HepG2 (cell line): ENCODE data around the gene C5orf47. TPM values are rescaled to one million over a fixed set of nuclear protein-coding genes. Genes with fewer than 3 reads are reported as not detected.

Source experiments
- CTCF ChIP-seq: sonication (generic); formaldehyde crosslinking; IDR thresholded peaks from 2 replicates; pipeline ENCODE4 v1.5.0; 2020; ENCODE audit warnings: mild to moderate bottlenecking, missing genetic modification reagents, moderate library complexity
- ELF1 ChIP-seq: sonication (generic); formaldehyde crosslinking; IDR thresholded peaks from 2 replicates; pipeline ENCODE4 v1.4.0; 2020; ENCODE audit warnings: missing genetic modification reagents
- GABPB1 ChIP-seq: IDR thresholded peaks from 2 replicates; pipeline ENCODE4 v1.6.1; 2016; ENCODE audit warnings: mild to moderate bottlenecking, missing genetic modification reagents, moderate library complexity, missing compliant biosample characterization
- GATAD2A ChIP-seq: IDR thresholded peaks from 2 replicates; pipeline ENCODE4 v1.6.1; 2016
- HOXA3 ChIP-seq: sonication (generic); formaldehyde crosslinking; IDR thresholded peaks from 2 replicates; pipeline ENCODE4 v1.5.0; 2020; ENCODE audit warnings: missing genetic modification reagents
- KDM2A ChIP-seq: sonication (generic); formaldehyde crosslinking; IDR thresholded peaks from 2 replicates; pipeline ENCODE4 v1.4.0; 2020; ENCODE audit warnings: low read depth, missing genetic modification reagents, borderline replicate concordance
- MNT ChIP-seq: fragments of 450-650 bp; IDR thresholded peaks from 2 replicates; pipeline ENCODE4 v1.6.1; 2016
- MXD3 ChIP-seq: IDR thresholded peaks from 2 replicates; pipeline ENCODE4 v1.6.1; 2016; ENCODE audit warnings: mild to moderate bottlenecking, missing biosample characterization, missing genetic modification reagents
- NFKB2 ChIP-seq: sonication (generic); formaldehyde crosslinking; IDR thresholded peaks from 2 replicates; pipeline ENCODE4 v1.4.0; 2020; ENCODE audit warnings: missing genetic modification reagents, borderline replicate concordance
- NRL ChIP-seq: sonication (generic); formaldehyde crosslinking; IDR thresholded peaks from 2 replicates; pipeline ENCODE4 v1.5.0; 2020; ENCODE audit warnings: missing genetic modification reagents, mild to moderate bottlenecking, moderate library complexity, borderline replicate concordance
- RAD21 ChIP-seq: fragments of 450-650 bp; formaldehyde crosslinking; IDR thresholded peaks from 2 replicates; pipeline ENCODE4 v1.5.0; 2020; ENCODE audit warnings: mild to moderate bottlenecking
- SALL1 ChIP-seq: sonication (generic); formaldehyde crosslinking; IDR thresholded peaks from 2 replicates; pipeline ENCODE4 v1.8.0; 2022; ENCODE audit warnings: mild to moderate bottlenecking, missing genetic modification reagents
- SATB2 ChIP-seq: sonication (generic); formaldehyde crosslinking; IDR thresholded peaks from 2 replicates; pipeline ENCODE4 v1.5.0; 2020; ENCODE audit warnings: missing genetic modification reagents
- SMAD1 ChIP-seq: sonication (generic); formaldehyde crosslinking; IDR thresholded peaks from 2 replicates; pipeline ENCODE4 v1.4.0; 2020; ENCODE audit warnings: missing genetic modification reagents, low read depth, mild to moderate bottlenecking, borderline replicate concordance
- TFDP2 ChIP-seq: sonication (generic); formaldehyde crosslinking; IDR thresholded peaks from 2 replicates; pipeline ENCODE4 v1.4.0; 2020; ENCODE audit warnings: missing genetic modification reagents
- THRA ChIP-seq: sonication (generic); formaldehyde crosslinking; IDR thresholded peaks from 2 replicates; pipeline ENCODE4 v1.4.0; 2020; ENCODE audit warnings: missing genetic modification reagents, borderline replicate concordance
- ZFP91 ChIP-seq: sonication (generic); formaldehyde crosslinking; IDR thresholded peaks from 2 replicates; pipeline ENCODE4 v1.9.0; 2022; ENCODE audit warnings: missing genetic modification reagents, mild to moderate bottlenecking, borderline replicate concordance
- ZMYM4 ChIP-seq: sonication (generic); formaldehyde crosslinking; IDR thresholded peaks from 2 replicates; pipeline ENCODE4 v1.8.1; 2023; ENCODE audit warnings: mild to moderate bottlenecking, missing genetic modification reagents
- ZNF274 ChIP-seq: sonication (generic); formaldehyde crosslinking; IDR thresholded peaks from 2 replicates; pipeline ENCODE4 v1.5.1; 2020; ENCODE audit warnings: mild to moderate bottlenecking, missing genetic modification reagents
- ZNF335 ChIP-seq: sonication (generic); formaldehyde crosslinking; IDR thresholded peaks from 2 replicates; pipeline ENCODE4 v1.4.0; 2020; ENCODE audit warnings: missing genetic modification reagents
- ZNF549 ChIP-seq: sonication (generic); formaldehyde crosslinking; IDR thresholded peaks from 2 replicates; pipeline ENCODE4 v1.5.0; 2020; ENCODE audit warnings: missing genetic modification reagents
- polyA plus RNA-seq, 8 experiments: library from polyadenylated mRNA; depleted of rRNA in 3 of 8; stranded (reverse) in 7 of 8; unstranded in 1 of 8; fragments of >200 nt; fragmentation: Illumina TruSeq in 4 of 8; extraction: Trizol in 4 of 8; gene quantifications; 2 replicates each; pipeline versions ENCODE4 v1.2.1 to v1.2.3, GENCODE V29; 2011 to 2016; ENCODE audit warnings: low read depth in 4 of 8, missing spikeins in 1 of 8, mixed read lengths in 1 of 8; ENCODE audit not compliant: insufficient read depth in 1 of 8
- total RNA-seq, 5 experiments: library from RNA; depleted of rRNA; stranded (reverse); fragments of >200 nt; fragmentation: Illumina TruSeq; extraction: Trizol; gene quantifications; 2 replicates each; pipeline ENCODE4 v1.2.3, GENCODE V29; 2016; ENCODE audit warnings: low read depth in 1 of 5

Gene C5orf47
- total and polyA plus RNA-seq, 2 of the 13 experiments (the other 11 are each of a cell fraction or from before 2014, with no cell fraction given): not detected

DNA sequence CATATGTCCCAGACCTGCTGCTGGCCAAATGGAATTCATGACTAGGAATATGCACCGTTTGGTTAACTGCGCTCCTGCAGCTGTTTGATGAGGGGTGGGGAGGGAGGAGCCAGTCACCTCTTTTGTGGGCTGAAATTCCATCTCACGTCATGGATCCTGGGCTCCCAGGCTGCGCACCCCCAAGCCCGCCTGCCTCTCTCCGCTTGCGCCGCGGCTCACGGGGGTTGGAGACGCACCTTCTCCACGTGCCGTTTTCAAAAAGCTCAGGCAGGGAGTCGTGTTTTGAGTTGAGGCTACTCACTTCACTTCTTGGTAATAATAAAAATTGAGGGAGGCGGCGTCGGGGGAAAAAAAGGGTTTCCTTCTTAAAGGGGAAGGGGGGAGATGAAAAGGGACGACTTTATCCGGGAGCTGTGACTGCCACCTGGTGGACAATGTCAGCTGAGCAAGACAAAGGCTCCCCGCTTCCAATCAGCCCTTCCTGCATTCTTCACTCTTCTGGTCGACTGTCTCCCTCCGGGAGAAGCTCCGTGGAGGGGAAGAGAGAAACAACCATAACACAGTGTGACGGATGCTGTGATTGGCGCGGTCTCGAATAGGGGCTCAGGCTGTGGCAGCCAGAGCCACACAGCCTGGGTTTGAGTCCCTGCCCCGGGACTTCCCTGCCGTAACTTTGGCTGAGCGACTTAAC lies 15.9 kb upstream of the C5orf47 start (continued):
- TF ChIP-seq CTCF (peak; percentile 90), MXD3 (CRISPR knock-in tag) (peak; percentile 60; the same call in 1 of the 2 replicates), GATAD2A (peak; percentile 62), GABPB1 (CRISPR knock-in tag) (peak; percentile 26; the same call in 1 of the 2 replicates), NRL (CRISPR knock-in tag) (0 out of 2 replicates have a peak, but pooled peaks have one; percentile 32), ZMYM4 (peak; percentile 20; the same call in 1 of the 2 replicates), ZNF335 (peak; percentile 62; the same call in 1 of the 2 replicates), NFKB2 (CRISPR knock-in tag) (no peak), HOXA3 (CRISPR knock-in tag) (peak; percentile 65; the same call in 1 of the 2 replicates), TFDP2 (CRISPR knock-in tag) (0 out of 2 replicates have a peak, but pooled peaks have one; percentile 30), ZNF274 (CRISPR knock-in tag) (no peak), KDM2A (CRISPR knock-in tag) (peak; percentile 51; the same call in 1 of the 2 replicates), SMAD1 (CRISPR knock-in tag) (peak; percentile 84; the same call in 1 of the 2 replicates), ZNF549 (CRISPR knock-in tag) (no peak), THRA (CRISPR knock-in tag) (peak; percentile 44), SATB2 (CRISPR knock-in tag) (no peak), ELF1 (CRISPR knock-in tag) (peak; percentile 47; the same call in 1 of the 2 replicates), SALL1 (CRISPR knock-in tag) (peak; percentile 52), MNT (no peak), ZFP91 (CRISPR knock-in tag) (peak; percentile 98), RAD21 (CRISPR knock-in tag) (peak; percentile 92)
